Tibial nerve (tissue), 3 donors: Measurements from ENCODE around the gene TMEM232.

Source experiments
- POLR2A ChIP-seq, 2 donors: fragments of 450-650 bp; IDR thresholded peaks; one replicate each; pipeline ENCODE4 v1.6.1; 2017; ENCODE audit warnings: antibody characterized with exemption in 2 of 2, mild to moderate bottlenecking in 2 of 2, moderate library complexity in 2 of 2
- TF ChIP-seq, protein P1 (sequence below), 5 experiments: fragments of 200-600 bp in 3 of 5; fragments of 450-650 bp in 2 of 5; sonication (generic) in 3 of 5; IDR thresholded peaks; one replicate each; pipeline ENCODE4 v1.5.1; 2016 to 2019; ENCODE audit warnings: antibody characterized with exemption in 5 of 5, mild to moderate bottlenecking in 3 of 5, moderate library complexity in 2 of 5

DNA sequence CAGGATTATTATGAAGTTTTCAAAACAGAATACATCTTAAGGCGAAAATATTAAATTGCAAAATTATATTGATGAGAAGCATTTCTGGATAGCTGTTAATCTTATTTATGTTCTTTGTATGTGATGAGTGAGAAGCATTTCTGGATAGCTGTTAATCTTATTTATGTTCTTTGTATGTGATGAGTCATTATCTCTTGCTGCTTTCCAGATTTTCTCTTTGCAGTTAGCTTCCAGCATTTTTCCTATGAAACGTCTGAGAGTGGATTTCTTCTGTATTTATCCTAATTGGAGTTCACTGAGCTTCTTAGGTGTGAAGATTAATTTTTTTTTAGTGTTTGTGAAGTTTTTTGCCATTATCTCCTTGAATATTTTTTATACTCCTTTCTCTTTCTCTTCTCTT is 8.2 kb downstream of the TMEM232 start:
- TF ChIP-seq, protein P1, sequence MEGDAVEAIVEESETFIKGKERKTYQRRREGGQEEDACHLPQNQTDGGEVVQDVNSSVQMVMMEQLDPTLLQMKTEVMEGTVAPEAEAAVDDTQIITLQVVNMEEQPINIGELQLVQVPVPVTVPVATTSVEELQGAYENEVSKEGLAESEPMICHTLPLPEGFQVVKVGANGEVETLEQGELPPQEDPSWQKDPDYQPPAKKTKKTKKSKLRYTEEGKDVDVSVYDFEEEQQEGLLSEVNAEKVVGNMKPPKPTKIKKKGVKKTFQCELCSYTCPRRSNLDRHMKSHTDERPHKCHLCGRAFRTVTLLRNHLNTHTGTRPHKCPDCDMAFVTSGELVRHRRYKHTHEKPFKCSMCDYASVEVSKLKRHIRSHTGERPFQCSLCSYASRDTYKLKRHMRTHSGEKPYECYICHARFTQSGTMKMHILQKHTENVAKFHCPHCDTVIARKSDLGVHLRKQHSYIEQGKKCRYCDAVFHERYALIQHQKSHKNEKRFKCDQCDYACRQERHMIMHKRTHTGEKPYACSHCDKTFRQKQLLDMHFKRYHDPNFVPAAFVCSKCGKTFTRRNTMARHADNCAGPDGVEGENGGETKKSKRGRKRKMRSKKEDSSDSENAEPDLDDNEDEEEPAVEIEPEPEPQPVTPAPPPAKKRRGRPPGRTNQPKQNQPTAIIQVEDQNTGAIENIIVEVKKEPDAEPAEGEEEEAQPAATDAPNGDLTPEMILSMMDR (IDR thresholded peaks at IDR 0.05): no peak
- no peak for TF ChIP-seq POLR2A (IDR thresholded peaks at IDR 0.05)
